ENCODE results near the gene IFT57. TPM values are rescaled to one million over a fixed set of nuclear protein-coding genes. Genes with fewer than 3 reads are reported as not detected.

Gene IFT57
- total RNA-seq, 1 experiment from 2014 or later, result 32.1 TPM

DNA sequence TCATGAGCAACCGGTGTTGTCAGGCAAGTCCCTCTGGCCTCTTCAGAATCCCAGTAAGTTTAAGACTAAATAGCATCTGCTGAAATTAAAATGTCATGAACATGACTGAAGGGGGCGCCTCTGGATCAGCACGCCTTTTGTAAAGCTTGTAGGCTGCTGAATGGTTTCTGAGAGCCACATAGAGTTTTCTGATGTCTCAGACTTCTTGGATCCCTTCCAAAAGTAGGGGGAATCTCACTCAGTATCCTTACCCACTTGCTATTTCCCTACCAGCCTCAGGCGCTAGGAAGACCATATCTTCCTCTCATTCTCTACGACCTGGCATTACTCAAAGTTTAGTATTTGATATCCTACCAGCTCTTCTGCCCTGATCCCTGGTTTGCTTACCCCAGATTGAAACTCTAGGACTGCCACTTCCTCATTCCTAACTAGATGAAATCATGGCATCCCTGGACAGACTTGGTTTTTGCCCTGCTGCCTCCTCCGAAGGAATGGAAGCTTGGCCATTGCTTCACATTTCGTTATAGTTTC lies 68.7 kb downstream of the IFT57 start:
- TF ChIP-seq TEAD4 (CRISPR knock-in tag; IDR thresholded peaks at IDR 0.05), result no peak
- TF ChIP-seq, protein P1, sequence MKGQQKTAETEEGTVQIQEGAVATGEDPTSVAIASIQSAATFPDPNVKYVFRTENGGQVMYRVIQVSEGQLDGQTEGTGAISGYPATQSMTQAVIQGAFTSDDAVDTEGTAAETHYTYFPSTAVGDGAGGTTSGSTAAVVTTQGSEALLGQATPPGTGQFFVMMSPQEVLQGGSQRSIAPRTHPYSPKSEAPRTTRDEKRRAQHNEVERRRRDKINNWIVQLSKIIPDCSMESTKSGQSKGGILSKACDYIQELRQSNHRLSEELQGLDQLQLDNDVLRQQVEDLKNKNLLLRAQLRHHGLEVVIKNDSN (CRISPR knock-in tag; IDR thresholded peaks at IDR 0.05), result no peak
- TF ChIP-seq, protein P2, sequence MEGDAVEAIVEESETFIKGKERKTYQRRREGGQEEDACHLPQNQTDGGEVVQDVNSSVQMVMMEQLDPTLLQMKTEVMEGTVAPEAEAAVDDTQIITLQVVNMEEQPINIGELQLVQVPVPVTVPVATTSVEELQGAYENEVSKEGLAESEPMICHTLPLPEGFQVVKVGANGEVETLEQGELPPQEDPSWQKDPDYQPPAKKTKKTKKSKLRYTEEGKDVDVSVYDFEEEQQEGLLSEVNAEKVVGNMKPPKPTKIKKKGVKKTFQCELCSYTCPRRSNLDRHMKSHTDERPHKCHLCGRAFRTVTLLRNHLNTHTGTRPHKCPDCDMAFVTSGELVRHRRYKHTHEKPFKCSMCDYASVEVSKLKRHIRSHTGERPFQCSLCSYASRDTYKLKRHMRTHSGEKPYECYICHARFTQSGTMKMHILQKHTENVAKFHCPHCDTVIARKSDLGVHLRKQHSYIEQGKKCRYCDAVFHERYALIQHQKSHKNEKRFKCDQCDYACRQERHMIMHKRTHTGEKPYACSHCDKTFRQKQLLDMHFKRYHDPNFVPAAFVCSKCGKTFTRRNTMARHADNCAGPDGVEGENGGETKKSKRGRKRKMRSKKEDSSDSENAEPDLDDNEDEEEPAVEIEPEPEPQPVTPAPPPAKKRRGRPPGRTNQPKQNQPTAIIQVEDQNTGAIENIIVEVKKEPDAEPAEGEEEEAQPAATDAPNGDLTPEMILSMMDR (IDR thresholded peaks at IDR 0.05), result peak; percentile 51; the same call in 1 of the 2 replicates
- no peak for TF ChIP-seq ZNF263 (CRISPR knock-in tag; IDR thresholded peaks at IDR 0.05; ENCODE audit: low read depth)
- TF ChIP-seq NR3C1 (CRISPR knock-in tag; conservative IDR thresholded peaks at IDR 0.05; ENCODE audit: low read depth), result no peak
- TF ChIP-seq CBFB (CRISPR knock-in tag; IDR thresholded peaks at IDR 0.05; ENCODE audit: low read depth), result no peak
- TF ChIP-seq MXD4 (CRISPR knock-in tag; IDR thresholded peaks at IDR 0.05; ENCODE audit: borderline replicate concordance), result no peak
- no peak for TF ChIP-seq JAZF1 (CRISPR knock-in tag; IDR thresholded peaks at IDR 0.05)
- Mint-ChIP-seq H3K36me3 (no peaks in the 10 kb centered on the region), H3K4me3 (no peak overlapping the region), H3K4me1 (peaks cover 5% of the 10 kb centered on the region), H3K27me3 (ENCODE audit: low read depth) (no peaks in the 10 kb centered on the region), H3K27ac (no peak overlapping the region), H3K9me3 (no peaks in the 10 kb centered on the region)
- ATAC-seq (peak; percentile 91), DNase-seq (ENCODE audit: low spot score) (peak; percentile 61)
- POLR2A ChIA-PET, result interaction anchor here (1.2 kb wide), 1 partner anchor 48 kb away, joined by 3 read pairs; no protein-coding TSS in a partner anchor
- CTCF ChIA-PET, result interaction anchor here (0.6 to 3.0 kb wide), 15 partner anchors 10 to 333 kb away, joined by 3 to 30 read pairs (median 4); no protein-coding TSS in a partner anchor

DNA sequence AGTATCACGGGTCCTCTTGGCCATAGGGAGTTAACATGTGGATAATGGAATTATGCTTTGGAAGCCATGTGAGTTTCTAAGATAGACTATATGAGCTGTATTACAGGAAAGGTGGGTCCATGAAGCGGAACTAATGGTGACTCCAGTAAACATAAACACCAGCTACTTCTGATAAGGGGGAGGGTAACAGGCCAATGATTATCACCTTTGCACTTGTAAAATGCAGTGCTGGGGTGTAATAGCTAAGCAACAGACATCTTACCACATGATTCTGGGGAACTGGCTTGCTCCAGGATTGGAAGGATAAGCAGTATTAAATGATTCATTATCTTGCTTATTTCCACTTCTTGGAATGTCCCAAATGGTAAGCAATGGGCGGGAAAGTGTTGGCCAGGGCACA lies 70.0 kb downstream of the IFT57 start:
- Mint-ChIP-seq H3K9me3 (no peaks in the 10 kb centered on the region), H3K36me3 (no peaks in the 10 kb centered on the region), H3K27me3 (ENCODE audit: low read depth) (no peaks in the 10 kb centered on the region), H3K4me3 (no peak overlapping the region), H3K4me1 (peaks cover 5% of the 10 kb centered on the region), H3K27ac (no peak overlapping the region)
- CTCF ChIA-PET, result interaction anchor here (1.2 to 3.0 kb wide), 2 partner anchors 224 to 326 kb away, joined by 3 to 30 read pairs; no protein-coding TSS in a partner anchor
- TF ChIP-seq, protein P3, sequence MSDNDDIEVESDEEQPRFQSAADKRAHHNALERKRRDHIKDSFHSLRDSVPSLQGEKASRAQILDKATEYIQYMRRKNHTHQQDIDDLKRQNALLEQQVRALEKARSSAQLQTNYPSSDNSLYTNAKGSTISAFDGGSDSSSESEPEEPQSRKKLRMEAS (CRISPR knock-in tag; IDR thresholded peaks at IDR 0.05), result no peak
- TF ChIP-seq, protein P4, sequence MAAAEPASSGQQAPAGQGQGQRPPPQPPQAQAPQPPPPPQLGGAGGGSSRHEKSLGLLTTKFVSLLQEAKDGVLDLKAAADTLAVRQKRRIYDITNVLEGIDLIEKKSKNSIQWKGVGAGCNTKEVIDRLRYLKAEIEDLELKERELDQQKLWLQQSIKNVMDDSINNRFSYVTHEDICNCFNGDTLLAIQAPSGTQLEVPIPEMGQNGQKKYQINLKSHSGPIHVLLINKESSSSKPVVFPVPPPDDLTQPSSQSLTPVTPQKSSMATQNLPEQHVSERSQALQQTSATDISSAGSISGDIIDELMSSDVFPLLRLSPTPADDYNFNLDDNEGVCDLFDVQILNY (CRISPR knock-in tag; IDR thresholded peaks at IDR 0.05), result no peak
- TF ChIP-seq HMGA2 (CRISPR knock-in tag; IDR thresholded peaks at IDR 0.05), result no peak
- TF ChIP-seq, protein P5, sequence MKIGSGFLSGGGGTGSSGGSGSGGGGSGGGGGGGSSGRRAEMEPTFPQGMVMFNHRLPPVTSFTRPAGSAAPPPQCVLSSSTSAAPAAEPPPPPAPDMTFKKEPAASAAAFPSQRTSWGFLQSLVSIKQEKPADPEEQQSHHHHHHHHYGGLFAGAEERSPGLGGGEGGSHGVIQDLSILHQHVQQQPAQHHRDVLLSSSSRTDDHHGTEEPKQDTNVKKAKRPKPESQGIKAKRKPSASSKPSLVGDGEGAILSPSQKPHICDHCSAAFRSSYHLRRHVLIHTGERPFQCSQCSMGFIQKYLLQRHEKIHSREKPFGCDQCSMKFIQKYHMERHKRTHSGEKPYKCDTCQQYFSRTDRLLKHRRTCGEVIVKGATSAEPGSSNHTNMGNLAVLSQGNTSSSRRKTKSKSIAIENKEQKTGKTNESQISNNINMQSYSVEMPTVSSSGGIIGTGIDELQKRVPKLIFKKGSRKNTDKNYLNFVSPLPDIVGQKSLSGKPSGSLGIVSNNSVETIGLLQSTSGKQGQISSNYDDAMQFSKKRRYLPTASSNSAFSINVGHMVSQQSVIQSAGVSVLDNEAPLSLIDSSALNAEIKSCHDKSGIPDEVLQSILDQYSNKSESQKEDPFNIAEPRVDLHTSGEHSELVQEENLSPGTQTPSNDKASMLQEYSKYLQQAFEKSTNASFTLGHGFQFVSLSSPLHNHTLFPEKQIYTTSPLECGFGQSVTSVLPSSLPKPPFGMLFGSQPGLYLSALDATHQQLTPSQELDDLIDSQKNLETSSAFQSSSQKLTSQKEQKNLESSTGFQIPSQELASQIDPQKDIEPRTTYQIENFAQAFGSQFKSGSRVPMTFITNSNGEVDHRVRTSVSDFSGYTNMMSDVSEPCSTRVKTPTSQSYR (CRISPR knock-in tag; IDR thresholded peaks at IDR 0.05), result no peak
- TF ChIP-seq ESRRA (CRISPR knock-in tag; IDR thresholded peaks at IDR 0.05; ENCODE audit: borderline replicate concordance), result no peak
- TF ChIP-seq NFYB (CRISPR knock-in tag; conservative IDR thresholded peaks at IDR 0.05; ENCODE audit: low read depth), result no peak
- TF ChIP-seq JUN (CRISPR knock-in tag; IDR thresholded peaks at IDR 0.05), result no peak
- no peak for TF ChIP-seq CREM (CRISPR knock-in tag; IDR thresholded peaks at IDR 0.05)
- no peak for DNase-seq (ENCODE audit: low spot score)
- POLR2A ChIA-PET, result no interaction called here
- no peak for ATAC-seq

DNA sequence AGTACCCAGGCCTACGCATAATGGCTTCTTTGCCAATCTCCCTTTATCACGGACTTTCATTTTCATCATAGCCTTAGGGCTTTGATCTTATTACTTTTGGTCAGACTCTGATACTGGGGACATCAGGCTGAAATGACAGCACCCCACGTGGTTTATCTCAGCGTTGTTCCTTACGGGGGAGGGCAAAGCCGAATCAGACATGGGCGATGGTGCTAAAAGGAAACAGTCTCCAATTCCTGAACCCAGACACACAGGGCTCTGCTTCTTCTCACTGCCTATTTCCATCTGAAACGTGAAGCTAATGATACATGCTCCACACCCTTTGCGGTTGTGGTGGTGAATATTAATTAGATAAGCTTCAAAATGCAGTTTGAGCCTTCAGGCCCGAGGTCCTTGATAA lies 72.0 kb downstream of the IFT57 start:
- no peak overlapping the region for H3K27ac Mint-ChIP-seq
- CTCF ChIA-PET, result no interaction called here
- TF ChIP-seq, protein P6, sequence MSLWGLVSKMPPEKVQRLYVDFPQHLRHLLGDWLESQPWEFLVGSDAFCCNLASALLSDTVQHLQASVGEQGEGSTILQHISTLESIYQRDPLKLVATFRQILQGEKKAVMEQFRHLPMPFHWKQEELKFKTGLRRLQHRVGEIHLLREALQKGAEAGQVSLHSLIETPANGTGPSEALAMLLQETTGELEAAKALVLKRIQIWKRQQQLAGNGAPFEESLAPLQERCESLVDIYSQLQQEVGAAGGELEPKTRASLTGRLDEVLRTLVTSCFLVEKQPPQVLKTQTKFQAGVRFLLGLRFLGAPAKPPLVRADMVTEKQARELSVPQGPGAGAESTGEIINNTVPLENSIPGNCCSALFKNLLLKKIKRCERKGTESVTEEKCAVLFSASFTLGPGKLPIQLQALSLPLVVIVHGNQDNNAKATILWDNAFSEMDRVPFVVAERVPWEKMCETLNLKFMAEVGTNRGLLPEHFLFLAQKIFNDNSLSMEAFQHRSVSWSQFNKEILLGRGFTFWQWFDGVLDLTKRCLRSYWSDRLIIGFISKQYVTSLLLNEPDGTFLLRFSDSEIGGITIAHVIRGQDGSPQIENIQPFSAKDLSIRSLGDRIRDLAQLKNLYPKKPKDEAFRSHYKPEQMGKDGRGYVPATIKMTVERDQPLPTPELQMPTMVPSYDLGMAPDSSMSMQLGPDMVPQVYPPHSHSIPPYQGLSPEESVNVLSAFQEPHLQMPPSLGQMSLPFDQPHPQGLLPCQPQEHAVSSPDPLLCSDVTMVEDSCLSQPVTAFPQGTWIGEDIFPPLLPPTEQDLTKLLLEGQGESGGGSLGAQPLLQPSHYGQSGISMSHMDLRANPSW (CRISPR knock-in tag; conservative IDR thresholded peaks at IDR 0.05; ENCODE audit: low read depth), result no peak
- TF ChIP-seq, protein P7, sequence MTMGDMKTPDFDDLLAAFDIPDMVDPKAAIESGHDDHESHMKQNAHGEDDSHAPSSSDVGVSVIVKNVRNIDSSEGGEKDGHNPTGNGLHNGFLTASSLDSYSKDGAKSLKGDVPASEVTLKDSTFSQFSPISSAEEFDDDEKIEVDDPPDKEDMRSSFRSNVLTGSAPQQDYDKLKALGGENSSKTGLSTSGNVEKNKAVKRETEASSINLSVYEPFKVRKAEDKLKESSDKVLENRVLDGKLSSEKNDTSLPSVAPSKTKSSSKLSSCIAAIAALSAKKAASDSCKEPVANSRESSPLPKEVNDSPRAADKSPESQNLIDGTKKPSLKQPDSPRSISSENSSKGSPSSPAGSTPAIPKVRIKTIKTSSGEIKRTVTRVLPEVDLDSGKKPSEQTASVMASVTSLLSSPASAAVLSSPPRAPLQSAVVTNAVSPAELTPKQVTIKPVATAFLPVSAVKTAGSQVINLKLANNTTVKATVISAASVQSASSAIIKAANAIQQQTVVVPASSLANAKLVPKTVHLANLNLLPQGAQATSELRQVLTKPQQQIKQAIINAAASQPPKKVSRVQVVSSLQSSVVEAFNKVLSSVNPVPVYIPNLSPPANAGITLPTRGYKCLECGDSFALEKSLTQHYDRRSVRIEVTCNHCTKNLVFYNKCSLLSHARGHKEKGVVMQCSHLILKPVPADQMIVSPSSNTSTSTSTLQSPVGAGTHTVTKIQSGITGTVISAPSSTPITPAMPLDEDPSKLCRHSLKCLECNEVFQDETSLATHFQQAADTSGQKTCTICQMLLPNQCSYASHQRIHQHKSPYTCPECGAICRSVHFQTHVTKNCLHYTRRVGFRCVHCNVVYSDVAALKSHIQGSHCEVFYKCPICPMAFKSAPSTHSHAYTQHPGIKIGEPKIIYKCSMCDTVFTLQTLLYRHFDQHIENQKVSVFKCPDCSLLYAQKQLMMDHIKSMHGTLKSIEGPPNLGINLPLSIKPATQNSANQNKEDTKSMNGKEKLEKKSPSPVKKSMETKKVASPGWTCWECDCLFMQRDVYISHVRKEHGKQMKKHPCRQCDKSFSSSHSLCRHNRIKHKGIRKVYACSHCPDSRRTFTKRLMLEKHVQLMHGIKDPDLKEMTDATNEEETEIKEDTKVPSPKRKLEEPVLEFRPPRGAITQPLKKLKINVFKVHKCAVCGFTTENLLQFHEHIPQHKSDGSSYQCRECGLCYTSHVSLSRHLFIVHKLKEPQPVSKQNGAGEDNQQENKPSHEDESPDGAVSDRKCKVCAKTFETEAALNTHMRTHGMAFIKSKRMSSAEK (CRISPR knock-in tag; IDR thresholded peaks at IDR 0.05; ENCODE audit: borderline replicate concordance), result no peak

More for the DNA sequence above, 72.0 kb downstream of the IFT57 start:
- Mint-ChIP-seq H3K36me3 (0 out of 2 replicates have a peak, but pooled peaks cover 10% of the 10 kb centered on the region), H3K4me1 (peaks cover 5% of the 10 kb centered on the region), H3K9me3 (peaks cover 13% of the 10 kb centered on the region), H3K27me3 (ENCODE audit: low read depth) (no peaks in the 10 kb centered on the region), H3K4me3 (no peak overlapping the region)
- ATAC-seq (no peak), DNase-seq (ENCODE audit: low spot score) (no peak)
- POLR2A ChIA-PET, result no interaction called here
